Spinal cord (tissue), 10 donors: ENCODE data around the gene CYB561D2. TPM values are rescaled to one million over a fixed set of nuclear protein-coding genes. Genes with fewer than 3 reads are reported as not detected.

ENCODE experiments used
- DNase-seq, 6 donors: peaks; one replicate each; pipeline versions ENCODE4 v3.0.0 to v3.0.0-alpha.2; 2013 to 2015; ENCODE audit warnings: low spot score in 6 of 6, low read depth in 4 of 6
- H3K27ac ChIP-seq: one replicate; pipeline ENCODE4 v1.5.1; 2013; ENCODE audit warnings: low read depth, low read length, control low read depth
- H3K27me3 ChIP-seq: one replicate; pipeline ENCODE4 v1.6.1; 2013; ENCODE audit warnings: low read length; ENCODE audit not compliant: control insufficient read depth, insufficient read depth
- H3K36me3 ChIP-seq: one replicate; pipeline ENCODE4 v1.6.1; 2013; ENCODE audit warnings: low read length; ENCODE audit not compliant: control insufficient read depth, insufficient read depth
- H3K4me1 ChIP-seq: one replicate; pipeline ENCODE4 v1.6.1; 2013; ENCODE audit warnings: low read length; ENCODE audit not compliant: control insufficient read depth, insufficient read depth
- H3K4me3 ChIP-seq: one replicate; pipeline ENCODE4 v1.5.1; 2013; ENCODE audit warnings: low read depth, low read length, control low read depth
- H3K9me3 ChIP-seq: one replicate; pipeline ENCODE4 v1.6.1; 2013; ENCODE audit warnings: low read length; ENCODE audit not compliant: control insufficient read depth, insufficient read depth
- WGBS: methylation state at CpG from one replicate; pipeline ENCODE4 v1.1.5; 2013; ENCODE audit warnings: missing lambda C conversion rate; ENCODE audit not compliant: insufficient coverage; 5-methylcytosine and 5-hydroxymethylcytosine counted together
- polyA plus RNA-seq, 2 donors: library from polyadenylated mRNA; unstranded; fragments of 120-200 nt; gene quantifications; one replicate each; pipeline ENCODE4 v1.2.1, GENCODE V29; 2013; ENCODE audit not compliant: insufficient read length in 2 of 2
- total RNA-seq, 2 donors: library from RNA; depleted of rRNA in 1 of 2; stranded (reverse); fragments of 120-200 nt in 1 of 2; fragments of >200 nt in 1 of 2; gene quantifications; one replicate each; pipeline versions ENCODE4 v1.2.3 to v1.2.4, GENCODE V29; 2013 to 2014
- donor health status: healthy.

CYB561D2 gene
- total and polyA plus RNA-seq, 4 donors = 14.8 to 16.1 (median 15.4) TPM

DNA sequence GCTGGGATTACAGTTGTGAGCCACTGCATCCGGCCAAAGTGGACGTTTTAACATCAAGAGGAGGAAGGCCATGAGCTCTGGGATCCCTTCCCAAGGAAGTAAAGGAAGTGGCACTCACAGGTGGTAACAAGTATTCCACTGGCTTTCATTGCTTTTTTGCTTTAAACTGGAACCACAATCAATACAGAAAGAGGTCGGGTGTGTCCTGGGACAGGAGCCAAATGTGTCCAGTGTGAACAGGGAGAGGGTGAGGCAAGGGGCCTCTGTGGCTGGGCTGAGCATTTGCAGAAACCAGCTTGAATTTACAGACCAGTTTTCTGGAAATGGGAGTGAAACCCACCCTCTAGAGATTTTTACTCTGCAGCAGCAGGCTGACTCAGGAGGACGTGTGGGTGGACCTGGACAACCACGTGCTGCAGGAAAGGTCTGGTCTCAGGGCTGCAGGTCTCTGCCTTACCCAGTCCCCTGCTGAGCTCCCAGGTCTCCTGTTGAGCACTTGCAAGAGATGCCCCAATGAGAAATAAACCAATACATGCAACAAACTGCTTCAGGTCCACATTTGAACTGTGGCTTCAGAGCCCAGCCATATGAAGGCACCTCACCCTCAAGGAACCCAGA, 51.4 kb downstream of the CYB561D2 start:
- no peaks in the 10 kb centered on the region for H3K36me3 ChIP-seq
- H3K9me3 ChIP-seq = no peaks in the 10 kb centered on the region
- DNase-seq = no peak
- no peaks in the 10 kb centered on the region for H3K27me3 ChIP-seq
- 72% methylated on average over 4 of the region's 5 CpGs for WGBS
- H3K4me3 ChIP-seq = no peak overlapping the region
- no peak overlapping the region for H3K27ac ChIP-seq
- peaks cover 29% of the 10 kb centered on the region for H3K4me1 ChIP-seq

Other genes starting within 250 kb of the CYB561D2 start
- gene SEMA3F, start 195.5 kb upstream of the CYB561D2 start, total RNA-seq = 10 to 100 TPM in 1 of 2 donors, 1 to 10 TPM in 1; 9.1 to 17.1 TPM
- gene SEMA3F, start 195.5 kb upstream of the CYB561D2 start, polyA plus RNA-seq = 10 to 100 TPM; 11.3 to 21.8 TPM
- gene GNAT1, start 159.3 kb upstream of the CYB561D2 start, total RNA-seq = not detected
- gene GNAT1, start 159.3 kb upstream of the CYB561D2 start, polyA plus RNA-seq = under 1 TPM; 0.29 to 0.72 TPM
- gene SLC38A3, start 145.6 kb upstream of the CYB561D2 start, total RNA-seq = 10 to 100 TPM; 10.5 to 51.0 TPM
- 10 to 100 TPM; 59.6 to 71.5 TPM for gene SLC38A3, start 145.6 kb upstream of the CYB561D2 start, polyA plus RNA-seq
- gene GNAI2, start 114.7 kb upstream of the CYB561D2 start, total RNA-seq = 100 to 1,000 TPM; 123 to 236 TPM
- gene GNAI2, start 114.7 kb upstream of the CYB561D2 start, polyA plus RNA-seq = 100 to 1,000 TPM; 293 to 308 TPM
- gene SEMA3B, start 81.7 kb upstream of the CYB561D2 start, total RNA-seq = 100 to 1,000 TPM in 1 of 2 donors, 10 to 100 TPM in 1; 41.2 to 139 TPM
- 10 to 100 TPM; 19.1 to 87.4 TPM for gene SEMA3B, start 81.7 kb upstream of the CYB561D2 start, polyA plus RNA-seq
- under 1 TPM in 1 of 2 donors, not detected in 1; 0.44 TPM for gene LSMEM2, start 71.8 kb upstream of the CYB561D2 start, total RNA-seq
- gene LSMEM2, start 71.8 kb upstream of the CYB561D2 start, polyA plus RNA-seq = 1 to 10 TPM in 1 of 2 donors, under 1 TPM in 1; 0.43 to 1.1 TPM
- gene IFRD2, start 58.4 kb upstream of the CYB561D2 start, total RNA-seq = 10 to 100 TPM; 15.0 to 40.3 TPM
- 10 to 100 TPM; 30.6 to 34.5 TPM for gene IFRD2, start 58.4 kb upstream of the CYB561D2 start, polyA plus RNA-seq
- gene HYAL3, start 51.5 kb upstream of the CYB561D2 start, total RNA-seq = 1 to 10 TPM; 4.2 to 9.7 TPM
- gene HYAL3, start 51.5 kb upstream of the CYB561D2 start, polyA plus RNA-seq = 10 to 100 TPM; 14.1 to 14.2 TPM
- 10 to 100 TPM in 1 of 2 donors, 1 to 10 TPM in 1; 4.6 to 12.8 TPM for gene NAA80, start 51.5 kb upstream of the CYB561D2 start, total RNA-seq
- 10 to 100 TPM; 14.3 to 24.4 TPM for gene NAA80, start 51.5 kb upstream of the CYB561D2 start, polyA plus RNA-seq
- 1 to 10 TPM in 1 of 2 donors, under 1 TPM in 1; 0.69 to 3.2 TPM for gene HYAL1, start 47.3 kb upstream of the CYB561D2 start, total RNA-seq
- gene HYAL1, start 47.3 kb upstream of the CYB561D2 start, polyA plus RNA-seq = 1 to 10 TPM; 1.4 to 4.1 TPM
- gene HYAL2, start 28.1 kb upstream of the CYB561D2 start, total RNA-seq = 10 to 100 TPM; 30.0 to 92.3 TPM
- gene HYAL2, start 28.1 kb upstream of the CYB561D2 start, polyA plus RNA-seq = 10 to 100 TPM; 35.9 to 40.3 TPM
- gene TUSC2, start 22.6 kb upstream of the CYB561D2 start, total RNA-seq = 10 to 100 TPM; 17.0 to 25.9 TPM
- 10 to 100 TPM; 48.5 to 50.7 TPM for gene TUSC2, start 22.6 kb upstream of the CYB561D2 start, polyA plus RNA-seq
- gene RASSF1, start 10.0 kb upstream of the CYB561D2 start, total RNA-seq = 10 to 100 TPM; 17.7 to 25.4 TPM
- 10 to 100 TPM; 24.2 to 29.2 TPM for gene RASSF1, start 10.0 kb upstream of the CYB561D2 start, polyA plus RNA-seq
- 10 to 100 TPM in 1 of 2 donors, 1 to 10 TPM in 1; 8.8 to 54.1 TPM for gene ZMYND10, start 5.1 kb upstream of the CYB561D2 start, total RNA-seq
- gene ZMYND10, start 5.1 kb upstream of the CYB561D2 start, polyA plus RNA-seq = 10 to 100 TPM; 28.6 to 40.9 TPM
- 10 to 100 TPM; 22.6 to 33.2 TPM for gene NPRL2, start 87 bp upstream of the CYB561D2 start, total RNA-seq
- gene NPRL2, start 87 bp upstream of the CYB561D2 start, polyA plus RNA-seq = 10 to 100 TPM; 40.9 to 43.8 TPM
- 10 to 100 TPM; 21.6 to 49.6 TPM for gene TMEM115, start 8.7 kb downstream of the CYB561D2 start, total RNA-seq
- 10 to 100 TPM; 44.0 to 44.8 TPM for gene TMEM115, start 8.7 kb downstream of the CYB561D2 start, polyA plus RNA-seq
- 10 to 100 TPM; 11.6 to 27.0 TPM for gene CACNA2D2, start 152.8 kb downstream of the CYB561D2 start, total RNA-seq
- 10 to 100 TPM; 49.6 to 59.2 TPM for gene CACNA2D2, start 152.8 kb downstream of the CYB561D2 start, polyA plus RNA-seq
- gene C3orf18, start 216.9 kb downstream of the CYB561D2 start, total RNA-seq = 10 to 100 TPM; 22.6 to 28.8 TPM
- gene C3orf18, start 216.9 kb downstream of the CYB561D2 start, polyA plus RNA-seq = 10 to 100 TPM; 32.2 to 43.6 TPM
- gene HEMK1, start 218.7 kb downstream of the CYB561D2 start, total RNA-seq = 10 to 100 TPM in 1 of 2 donors, 1 to 10 TPM in 1; 4.3 to 23.7 TPM
- gene HEMK1, start 218.7 kb downstream of the CYB561D2 start, polyA plus RNA-seq = 10 to 100 TPM; 16.9 to 18.6 TPM